PC-3 (cell line): Measurements from ENCODE around the gene SORL1-AS1.

Source experiments
- ATAC-seq: fragments of 200-7000 bp; cut with Tn5 transposase; 2 replicates; pipeline ENCODE4 v1.9.1; 2020; ENCODE audit warnings: mild to moderate bottlenecking, moderate library complexity
- BruUV-seq: library from RNA; stranded (reverse); fragments of 400-500 nt; replicated peaks from 2 replicates; lab custom pipeline; 2021; lab: Mats Ljungman, UMichigan
- CTCF ChIA-PET: fragments of 300-600 bp; sonication (Branson Sonifier 250); formaldehyde crosslinking; loops from one replicate; lab custom pipeline; 2022; ENCODE audit warnings: antibody characterized with exemption; lab: Charles Lee
- POLR2A ChIA-PET: fragments of 300-600 bp; sonication (Branson Sonifier 250); formaldehyde crosslinking; loops from one replicate; lab custom pipeline; 2022; ENCODE audit warnings: antibody characterized with exemption; ENCODE audit not compliant: unreplicated experiment; lab: Charles Lee
- DNase-seq: peaks from one replicate; pipeline ENCODE4 v3.0.0-alpha.2; 2015
- H2AFZ ChIP-seq: fragments of 300-600 bp; sonication (generic); 2 replicates; pipeline ENCODE4 v1.6.0; 2016; ENCODE audit warnings: antibody characterized with exemption, low read length
- H3F3A ChIP-seq: fragments of 300-600 bp; sonication (generic); one replicate; pipeline ENCODE4 v1.6.0; 2017; ENCODE audit warnings: antibody characterized with exemption, low read length, control low read depth, mild to moderate bottlenecking; ENCODE audit not compliant: unreplicated experiment
- H3K27ac ChIP-seq: fragments of 300-600 bp; sonication (generic); 2 replicates; pipeline ENCODE4 v1.5.1; 2016; ENCODE audit warnings: mild to moderate bottlenecking, low read length
- H3K27me3 ChIP-seq: fragments of 300-600 bp; sonication (generic); 2 replicates; pipeline ENCODE4 v1.6.1; 2016; ENCODE audit warnings: low read length, mixed read lengths
- H3K36me3 ChIP-seq: fragments of 300-600 bp; sonication (generic); 2 replicates; pipeline ENCODE4 v1.6.1; 2016; ENCODE audit warnings: low read depth, mixed run types, low read length, mixed read lengths
- H3K4me1 ChIP-seq: fragments of 300-600 bp; sonication (generic); 2 replicates; pipeline ENCODE4 v1.5.1; 2016; ENCODE audit warnings: low read length; ENCODE audit not compliant: insufficient read depth
- H3K4me2 ChIP-seq: fragments of 300-600 bp; sonication (generic); 2 replicates; pipeline ENCODE4 v1.6.0; 2016; ENCODE audit warnings: low read length
- H3K4me3 ChIP-seq: fragments of 300-600 bp; sonication (generic); 2 replicates; pipeline ENCODE4 v1.5.1; 2016; ENCODE audit warnings: mild to moderate bottlenecking, low read length, mixed read lengths
- H3K79me2 ChIP-seq: fragments of 300-600 bp; sonication (generic); 2 replicates; pipeline ENCODE4 v1.6.1; 2017; ENCODE audit warnings: low read length, mixed read lengths
- H3K9ac ChIP-seq: fragments of 300-600 bp; sonication (generic); 2 replicates; pipeline ENCODE4 v1.6.0; 2016; ENCODE audit warnings: mild to moderate bottlenecking, low read length
- H3K9me2 ChIP-seq: fragments of 300-600 bp; sonication (generic); replicated peaks from 2 replicates; pipeline ENCODE4 v1.6.1; 2016; ENCODE audit warnings: mixed run types, low read length, mixed read lengths
- H3K9me3 ChIP-seq: fragments of 300-600 bp; sonication (generic); 2 replicates; pipeline ENCODE4 v1.6.1; 2016; ENCODE audit warnings: low read length, mixed read lengths
- H4K20me1 ChIP-seq: fragments of 300-600 bp; sonication (generic); 2 replicates; pipeline ENCODE4 v1.6.1; 2016; ENCODE audit warnings: low read length, mixed read lengths
- CTCF ChIP-seq: fragments of 300-600 bp; sonication (generic); conservative IDR thresholded peaks from 2 replicates; pipeline ENCODE4 v1.5.1; 2017; ENCODE audit warnings: antibody characterized with exemption, low read depth, mild to moderate bottlenecking, low read length
- EZH2 ChIP-seq: fragments of 300-600 bp; sonication (generic); IDR thresholded peaks from one replicate; pipeline ENCODE4 v1.6.1; 2017; ENCODE audit warnings: antibody characterized with exemption, mild to moderate bottlenecking, low read length; ENCODE audit not compliant: unreplicated experiment
- EZH2phosphoT487 ChIP-seq: fragments of 300-600 bp; sonication (generic); IDR thresholded peaks from 2 replicates; pipeline ENCODE4 v1.6.1; 2018; ENCODE audit warnings: mild to moderate bottlenecking, antibody characterized with exemption, low read length, borderline replicate concordance
- intact Hi-C: fragments of 100-400 bp; cut with micrococcal nuclease; formaldehyde crosslinking; loops from 2 replicates; pipeline ENCODE4 v1.9.0; 2023

Gene SORL1-AS1

DNA sequence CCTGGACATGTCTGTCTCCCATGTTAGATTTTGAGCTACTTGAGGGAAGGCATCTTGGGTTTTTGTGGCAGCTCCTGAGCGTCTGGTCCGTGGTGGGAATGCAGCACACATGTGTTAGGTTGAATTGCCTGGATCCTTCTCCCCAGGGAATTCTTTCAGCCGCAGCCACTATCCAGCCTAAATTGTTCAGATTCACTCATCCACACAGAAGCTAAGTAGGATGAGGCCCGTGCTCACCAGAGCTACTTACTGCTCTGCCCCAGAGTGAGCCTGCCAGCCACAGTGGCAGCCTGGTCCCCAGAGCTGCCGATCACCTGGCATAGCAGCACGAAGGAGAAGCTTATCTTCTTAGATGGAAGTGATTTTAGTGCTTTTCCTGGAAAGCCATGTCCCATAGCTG, 34.4 kb upstream of the SORL1-AS1 start:
- 0 out of 2 replicates have a peak, but pooled peaks cover 2% of the 10 kb centered on the region for H3K36me3 ChIP-seq
- H3K4me3 ChIP-seq, result no peak overlapping the region
- BruUV-seq, result no TSS peak
- no peaks in the 10 kb centered on the region for H4K20me1 ChIP-seq
- CTCF ChIA-PET, result no interaction called here
- TF ChIP-seq EZH2phosphoT487 (no peak), CTCF (no peak), EZH2 (no peak)
- H3K4me1 ChIP-seq, result peaks cover 13% of the 10 kb centered on the region
- no peak overlapping the region for H3K9ac ChIP-seq
- ATAC-seq (no peak), DNase-seq (no peak)
- H3F3A ChIP-seq, result no peaks in the 10 kb centered on the region
- POLR2A ChIA-PET, result no interaction called here
- intact Hi-C loops, result no loop called here
- H3K9me3 ChIP-seq, result no peaks in the 10 kb centered on the region
- H3K79me2 ChIP-seq, result no peaks in the 10 kb centered on the region
- no peak overlapping the region for H2AFZ ChIP-seq
- H3K27me3 ChIP-seq, result no peaks in the 10 kb centered on the region
- no peak overlapping the region for H3K4me2 ChIP-seq
- H3K27ac ChIP-seq, result no peak overlapping the region
- H3K9me2 ChIP-seq, result no peaks in the 10 kb centered on the region

GRCh38 chr11:121486054-121486453, 33.3 kb upstream of the SORL1-AS1 start:
- Histone ChIP-seq H3K4me1 (peaks cover 13% of the 10 kb centered on the region), H3K4me2 (no peak overlapping the region), H2AFZ (no peak overlapping the region), H3F3A (no peaks in the 10 kb centered on the region), H3K9me2 (no peaks in the 10 kb centered on the region), H4K20me1 (no peaks in the 10 kb centered on the region), H3K27me3 (no peaks in the 10 kb centered on the region), H3K9me3 (no peaks in the 10 kb centered on the region), H3K79me2 (no peaks in the 10 kb centered on the region), H3K9ac (no peak overlapping the region), H3K27ac (no peak overlapping the region), H3K36me3 (0 out of 2 replicates have a peak, but pooled peaks cover 2% of the 10 kb centered on the region), H3K4me3 (no peak overlapping the region)
- ChIA-PET POLR2A (no interaction called here), CTCF (interaction anchor here (0.6 kb wide), 1 partner anchor 35 kb away, joined by 4 read pairs; no protein-coding TSS in a partner anchor)
- BruUV-seq, result no TSS peak
- intact Hi-C loops, result no loop called here
- ATAC-seq, result no peak
- TF ChIP-seq EZH2phosphoT487 (no peak), CTCF (no peak), EZH2 (no peak)
- DNase-seq, result no peak

GRCh38 chr11:121485216-121485615, 32.4 kb upstream of the SORL1-AS1 start:
- no peaks in the 10 kb centered on the region for H3K27me3 ChIP-seq
- no peaks in the 10 kb centered on the region for H3K9me2 ChIP-seq
- no TSS peak for BruUV-seq
- H3K36me3 ChIP-seq, result 0 out of 2 replicates have a peak, but pooled peaks cover 2% of the 10 kb centered on the region
- H3F3A ChIP-seq, result no peaks in the 10 kb centered on the region
- TF ChIP-seq EZH2 (no peak), EZH2phosphoT487 (no peak), CTCF (no peak)
- ATAC-seq (no peak), DNase-seq (no peak)
- H4K20me1 ChIP-seq, result no peaks in the 10 kb centered on the region
- H3K79me2 ChIP-seq, result no peaks in the 10 kb centered on the region
- ChIA-PET POLR2A (no interaction called here), CTCF (no interaction called here)
- H3K4me3 ChIP-seq, result no peak overlapping the region
- no peak overlapping the region for H3K9ac ChIP-seq
- no peak overlapping the region for H3K27ac ChIP-seq
- intact Hi-C loops, result no loop called here
- no peak overlapping the region for H2AFZ ChIP-seq
- H3K9me3 ChIP-seq, result no peaks in the 10 kb centered on the region
- no peak overlapping the region for H3K4me2 ChIP-seq
- peaks cover 13% of the 10 kb centered on the region for H3K4me1 ChIP-seq
